Breast epithelium (tissue), 4 donors: ENCODE data around the gene BTN3A1. TPM values are rescaled to one million over a fixed set of nuclear protein-coding genes. Genes with fewer than 3 reads are reported as not detected.

Source experiments
- DNase-seq, 2 donors: peaks; one replicate each; pipeline ENCODE4 v3.0.0-alpha.2; 2019; ENCODE audit warnings: low spot score in 2 of 2
- H3K27ac ChIP-seq, 2 donors: fragments of 200-600 bp; sonication (generic) in 1 of 2; one replicate each; pipeline ENCODE4 v1.5.1; 2016 to 2019; ENCODE audit warnings: mild to moderate bottlenecking in 1 of 2
- H3K27me3 ChIP-seq, 2 donors: fragments of 200-600 bp; sonication (generic) in 1 of 2; one replicate each; pipeline versions ENCODE4 v1.5.1 to v1.6.0; 2017 to 2019; ENCODE audit warnings: control low read depth in 1 of 2, mild to moderate bottlenecking in 1 of 2
- H3K36me3 ChIP-seq: fragments of 200-600 bp; one replicate; pipeline ENCODE4 v1.5.1; 2019
- H3K4me1 ChIP-seq, 2 donors: fragments of 200-600 bp; sonication (generic); one replicate each; pipeline ENCODE4 v1.5.1; 2016 to 2019; ENCODE audit warnings: control low read depth in 1 of 2
- H3K4me3 ChIP-seq, 3 donors: fragments of 200-600 bp; sonication (generic); 1 replicate in 2 of 3; 2 replicates in 1 of 3; pipeline ENCODE4 v1.5.1; 2016 to 2019; ENCODE audit warnings: mild to moderate bottlenecking in 3 of 3, moderate library complexity in 2 of 3
- H3K9me3 ChIP-seq, 2 donors: fragments of 200-600 bp; sonication (generic) in 1 of 2; one replicate each; pipeline ENCODE4 v1.5.1; 2016 to 2019; ENCODE audit warnings: control low read depth in 1 of 2
- POLR2A ChIP-seq: fragments of 450-650 bp; IDR thresholded peaks from one replicate; pipeline ENCODE4 v1.6.1; 2016; ENCODE audit warnings: antibody characterized with exemption, mild to moderate bottlenecking, moderate library complexity
- POLR2AphosphoS5 ChIP-seq, 3 donors: sonication (generic); formaldehyde crosslinking; IDR thresholded peaks; one replicate each; pipeline ENCODE4 v1.6.1; 2017; ENCODE audit warnings: antibody characterized with exemption in 3 of 3
- intact Hi-C: fragments of 100-400 bp; cut with DNase I; formaldehyde crosslinking; loops from one replicate; pipeline ENCODE4 v1.15.1; 2023; ENCODE audit warnings: low total_unique reads
- total RNA-seq, 3 donors: library from RNA; depleted of rRNA; stranded (reverse); fragments of >200 nt; gene quantifications; one replicate each; pipeline ENCODE4 v1.1.0, GENCODE V29; 2016
- TF ChIP-seq, protein P1 (sequence below), 3 donors: fragments of 450-650 bp; IDR thresholded peaks; one replicate each; pipeline ENCODE4 v1.5.1; 2016 to 2017; ENCODE audit warnings: antibody characterized with exemption in 3 of 3, mild to moderate bottlenecking in 3 of 3, moderate library complexity in 3 of 3

The BTN3A1 gene
- total RNA-seq, 3 donors from 2014 or later: 9.1 to 23.4 (median 12.8) TPM

GRCh38 chr6:26436018-26436417 lies 33.9 kb downstream of the BTN3A1 start:
- TF ChIP-seq POLR2A: no peak
- TF ChIP-seq POLR2AphosphoS5 (IDR thresholded peaks at IDR 0.05): no peak
- TF ChIP-seq, protein P1, sequence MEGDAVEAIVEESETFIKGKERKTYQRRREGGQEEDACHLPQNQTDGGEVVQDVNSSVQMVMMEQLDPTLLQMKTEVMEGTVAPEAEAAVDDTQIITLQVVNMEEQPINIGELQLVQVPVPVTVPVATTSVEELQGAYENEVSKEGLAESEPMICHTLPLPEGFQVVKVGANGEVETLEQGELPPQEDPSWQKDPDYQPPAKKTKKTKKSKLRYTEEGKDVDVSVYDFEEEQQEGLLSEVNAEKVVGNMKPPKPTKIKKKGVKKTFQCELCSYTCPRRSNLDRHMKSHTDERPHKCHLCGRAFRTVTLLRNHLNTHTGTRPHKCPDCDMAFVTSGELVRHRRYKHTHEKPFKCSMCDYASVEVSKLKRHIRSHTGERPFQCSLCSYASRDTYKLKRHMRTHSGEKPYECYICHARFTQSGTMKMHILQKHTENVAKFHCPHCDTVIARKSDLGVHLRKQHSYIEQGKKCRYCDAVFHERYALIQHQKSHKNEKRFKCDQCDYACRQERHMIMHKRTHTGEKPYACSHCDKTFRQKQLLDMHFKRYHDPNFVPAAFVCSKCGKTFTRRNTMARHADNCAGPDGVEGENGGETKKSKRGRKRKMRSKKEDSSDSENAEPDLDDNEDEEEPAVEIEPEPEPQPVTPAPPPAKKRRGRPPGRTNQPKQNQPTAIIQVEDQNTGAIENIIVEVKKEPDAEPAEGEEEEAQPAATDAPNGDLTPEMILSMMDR (IDR thresholded peaks at IDR 0.05): no peak
- H3K4me1 ChIP-seq: peaks cover 0 to 3% of the 10 kb centered on the region in 2 donors
- H3K27ac ChIP-seq: no peak overlapping the region
- H3K9me3 ChIP-seq: peaks cover 5 to 6% of the 10 kb centered on the region in 2 donors
- H3K36me3 ChIP-seq: no peaks in the 10 kb centered on the region
- H3K4me3 ChIP-seq: no peak overlapping the region
- DNase-seq: no peak
- no peaks in the 10 kb centered on the region for H3K27me3 ChIP-seq
- intact Hi-C loops: loop anchor here (10.0 kb wide), 1 partner anchor 671 kb away; no protein-coding TSS in a partner anchor

- H3K4me1 ChIP-seq: peaks cover 0 to 3% of the 10 kb centered on the region in 2 donors
- H3K36me3 ChIP-seq: no peaks in the 10 kb centered on the region
- DNase-seq: no peak
- no peaks in the 10 kb centered on the region for H3K27me3 ChIP-seq
- no peak for TF ChIP-seq POLR2A
- H3K9me3 ChIP-seq: peaks cover 5 to 6% of the 10 kb centered on the region in 2 donors
- H3K27ac ChIP-seq: no peak overlapping the region
- no peak overlapping the region for H3K4me3 ChIP-seq
- intact Hi-C loops: loop anchor here (10.0 kb wide), 1 partner anchor 673 kb away; no protein-coding TSS in a partner anchor
These were observed 35.5 kb downstream of the BTN3A1 start for GRCh38 chr6:26437550-26437949.

GRCh38 chr6:26438000-26438399 lies 35.9 kb downstream of the BTN3A1 start:
- Histone ChIP-seq H3K27me3 (no peaks in the 10 kb centered on the region), H3K27ac (no peak overlapping the region), H3K4me1 (peaks cover 0 to 3% of the 10 kb centered on the region in 2 donors), H3K9me3 (peaks cover 5 to 6% of the 10 kb centered on the region in 2 donors), H3K4me3 (no peak overlapping the region), H3K36me3 (no peaks in the 10 kb centered on the region)
- intact Hi-C loops: loop anchor here (10.0 kb wide), 1 partner anchor 673 kb away; no protein-coding TSS in a partner anchor
- no peak for DNase-seq
- TF ChIP-seq POLR2AphosphoS5 (IDR thresholded peaks at IDR 0.05): no peak
- TF ChIP-seq, protein P1 (IDR thresholded peaks at IDR 0.05): no peak
- no peak for TF ChIP-seq POLR2A

GRCh38 chr6:26439151-26440125 lies 37.4 kb downstream of the BTN3A1 start:
- H3K4me3 ChIP-seq: peak overlapping the region; percentile 52 to 69 (median 52)
- no peaks in the 10 kb centered on the region for H3K36me3 ChIP-seq
- TF ChIP-seq POLR2A: no peak
- TF ChIP-seq, protein P1 (IDR thresholded peaks at IDR 0.05): no peak
- TF ChIP-seq POLR2AphosphoS5 (IDR thresholded peaks at IDR 0.05): no peak
- H3K27me3 ChIP-seq: no peaks in the 10 kb centered on the region
- intact Hi-C loops: loop anchor here (10.0 kb wide), 1 partner anchor 675 kb away; no protein-coding TSS in a partner anchor
- no peaks in the 10 kb centered on the region for H3K9me3 ChIP-seq
- peak overlapping the region; percentile 86 to 91 for H3K27ac ChIP-seq
- DNase-seq: no peak
- H3K4me1 ChIP-seq: peaks cover 0 to 3% of the 10 kb centered on the region in 2 donors

- no peak for TF ChIP-seq POLR2A
- TF ChIP-seq, protein P1 (IDR thresholded peaks at IDR 0.05): no peak
- TF ChIP-seq POLR2AphosphoS5 (IDR thresholded peaks at IDR 0.05): no peak
- intact Hi-C loops: no loop called here
- Histone ChIP-seq H3K27ac (peak overlapping the region; percentile 86 to 91), H3K4me3 (peak overlapping the region; percentile 52 to 69 (median 52)), H3K9me3 (no peaks in the 10 kb centered on the region), H3K4me1 (peaks cover 0 to 3% of the 10 kb centered on the region in 2 donors), H3K36me3 (no peaks in the 10 kb centered on the region), H3K27me3 (no peaks in the 10 kb centered on the region)
- no peak for DNase-seq
These were observed 38.9 kb downstream of the BTN3A1 start for GRCh38 chr6:26440977-26441358.
